ENCODE measurements around the gene PTBP3.
"Not testable (repeated sequence)": the region's sequence is repeated elsewhere in the genome, so short reads cannot be mapped to it uniquely, and the experiment has no call there.

Gene PTBP3

DNA sequence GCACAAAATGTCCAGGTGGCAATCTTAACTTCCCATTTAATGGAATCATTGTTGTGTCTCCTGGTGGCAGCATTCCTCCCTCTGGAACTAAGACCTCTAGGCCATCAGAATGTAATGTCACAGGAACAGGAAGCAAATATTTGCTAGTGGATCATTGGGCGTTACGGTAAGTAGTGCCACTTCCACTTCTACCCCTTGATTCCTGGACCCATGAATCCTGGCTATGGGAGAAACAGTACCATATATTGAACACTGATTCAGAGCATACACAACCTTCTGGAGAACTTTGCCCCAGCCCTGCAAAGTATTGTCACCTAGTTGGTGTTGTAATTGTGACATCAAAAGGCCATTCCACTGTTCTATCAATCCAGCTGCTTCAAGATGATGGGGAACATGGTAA, 40.8 kb upstream of the PTBP3 start:
- not testable (repeated sequence) for H3K9ac ChIP-seq (ENCODE audit: low read length); H3K4me3 ChIP-seq (ENCODE audit: low read length); H3K27me3 ChIP-seq (ENCODE audit: control insufficient read depth, insufficient read depth, low read length); H3K27ac ChIP-seq (ENCODE audit: low read depth, low read length); H3K36me3 ChIP-seq (ENCODE audit: control insufficient read depth, insufficient read depth, low read length)
- peaks cover 11% of the 10 kb centered on the region for H3K4me1 ChIP-seq (ENCODE audit: control insufficient read depth, insufficient read depth, low read length)

- not testable (repeated sequence) for H3K4me3 ChIP-seq (ENCODE audit: low read length); H3K9ac ChIP-seq (ENCODE audit: low read length); H3K27ac ChIP-seq (ENCODE audit: low read depth, low read length); H3K36me3 ChIP-seq (ENCODE audit: control insufficient read depth, insufficient read depth, low read length); H3K27me3 ChIP-seq (ENCODE audit: control insufficient read depth, insufficient read depth, low read length)
- H3K4me1 ChIP-seq (ENCODE audit: control insufficient read depth, insufficient read depth, low read length): peaks cover 11% of the 10 kb centered on the region
These were observed 40.2 kb upstream of the PTBP3 start for GRCh38 chr9:112373666-112374065.

DNA sequence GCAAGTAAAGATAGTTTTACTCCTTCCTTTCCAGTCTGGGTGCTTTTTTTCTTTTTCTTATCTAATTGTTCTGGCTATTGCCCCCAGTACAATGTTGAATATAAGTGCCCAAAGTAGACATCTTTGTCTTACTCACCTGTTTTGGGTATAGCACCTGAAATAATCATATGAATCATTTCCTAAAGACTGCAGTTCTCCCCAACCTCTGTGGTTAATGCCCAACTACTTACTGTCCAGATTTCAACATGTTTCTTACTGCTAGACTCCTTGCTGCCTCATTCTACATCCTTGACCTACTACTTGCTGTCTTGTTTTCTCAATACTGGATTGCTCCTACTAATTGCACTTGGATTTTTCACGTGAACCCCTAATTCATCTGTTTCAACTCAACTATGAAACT, 37.6 kb upstream of the PTBP3 start:
- Histone ChIP-seq H3K27me3 (ENCODE audit: control insufficient read depth, insufficient read depth, low read length) (no peaks in the 10 kb centered on the region), H3K4me1 (ENCODE audit: control insufficient read depth, insufficient read depth, low read length) (no peaks in the 10 kb centered on the region), H3K9ac (ENCODE audit: low read length) (no peak overlapping the region), H3K36me3 (ENCODE audit: control insufficient read depth, insufficient read depth, low read length) (no peaks in the 10 kb centered on the region), H3K27ac (ENCODE audit: low read depth, low read length) (no peak overlapping the region), H3K4me3 (ENCODE audit: low read length) (no peak overlapping the region)

- no peak overlapping the region for H3K27ac ChIP-seq (ENCODE audit: low read depth, low read length)
- H3K36me3 ChIP-seq (ENCODE audit: control insufficient read depth, insufficient read depth, low read length): no peaks in the 10 kb centered on the region
- no peak overlapping the region for H3K4me3 ChIP-seq (ENCODE audit: low read length)
- H3K4me1 ChIP-seq (ENCODE audit: control insufficient read depth, insufficient read depth, low read length): no peaks in the 10 kb centered on the region
- no peak overlapping the region for H3K9ac ChIP-seq (ENCODE audit: low read length)
- H3K27me3 ChIP-seq (ENCODE audit: control insufficient read depth, insufficient read depth, low read length): no peaks in the 10 kb centered on the region
These were observed 36.4 kb upstream of the PTBP3 start for GRCh38 chr9:112369817-112370216.

DNA sequence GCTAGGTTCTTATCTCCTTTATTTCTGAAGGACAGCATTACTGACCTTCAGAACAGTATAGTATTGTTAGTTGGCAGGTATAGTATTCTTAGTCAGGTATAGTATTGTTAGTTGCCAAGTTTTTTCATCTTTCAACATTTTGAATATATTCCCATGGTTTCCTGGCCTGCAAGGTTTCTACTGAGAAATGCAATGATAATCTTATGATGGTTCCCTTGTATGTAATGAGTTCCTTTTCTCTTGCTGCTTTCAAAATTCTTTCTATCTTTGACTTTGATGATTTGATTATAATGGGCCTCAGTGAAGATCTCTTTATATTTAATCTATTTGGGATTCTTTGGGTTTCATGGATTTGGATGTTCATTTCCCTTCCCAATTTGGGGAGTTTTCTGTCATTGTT, 34.0 kb upstream of the PTBP3 start:
- H3K27ac ChIP-seq (ENCODE audit: low read depth, low read length): no peak overlapping the region
- no peak overlapping the region for H3K4me3 ChIP-seq (ENCODE audit: low read length)
- H3K36me3 ChIP-seq (ENCODE audit: control insufficient read depth, insufficient read depth, low read length): no peaks in the 10 kb centered on the region
- no peaks in the 10 kb centered on the region for H3K27me3 ChIP-seq (ENCODE audit: control insufficient read depth, insufficient read depth, low read length)
- no peak overlapping the region for H3K9ac ChIP-seq (ENCODE audit: low read length)
- H3K4me1 ChIP-seq (ENCODE audit: control insufficient read depth, insufficient read depth, low read length): no peaks in the 10 kb centered on the region

GRCh38 chr9:112366591-112366990, 33.2 kb upstream of the PTBP3 start:
- Histone ChIP-seq H3K27me3 (ENCODE audit: control insufficient read depth, insufficient read depth, low read length) (no peaks in the 10 kb centered on the region), H3K4me3 (ENCODE audit: low read length) (no peak overlapping the region), H3K27ac (ENCODE audit: low read depth, low read length) (no peak overlapping the region), H3K9ac (ENCODE audit: low read length) (no peak overlapping the region), H3K36me3 (ENCODE audit: control insufficient read depth, insufficient read depth, low read length) (no peaks in the 10 kb centered on the region), H3K4me1 (ENCODE audit: control insufficient read depth, insufficient read depth, low read length) (no peaks in the 10 kb centered on the region)

GRCh38 chr9:112365257-112365656, 31.8 kb upstream of the PTBP3 start:
- H3K4me3 ChIP-seq (ENCODE audit: low read length); H3K27ac ChIP-seq (ENCODE audit: low read depth, low read length); H3K36me3 ChIP-seq (ENCODE audit: control insufficient read depth, insufficient read depth, low read length); H3K27me3 ChIP-seq (ENCODE audit: control insufficient read depth, insufficient read depth, low read length); H3K4me1 ChIP-seq (ENCODE audit: control insufficient read depth, insufficient read depth, low read length); H3K9ac ChIP-seq (ENCODE audit: low read length): not testable (repeated sequence)

- Histone ChIP-seq H3K27me3 (ENCODE audit: control insufficient read depth, insufficient read depth, low read length) (no peaks in the 10 kb centered on the region), H3K27ac (ENCODE audit: low read depth, low read length) (no peak overlapping the region), H3K4me3 (ENCODE audit: low read length) (no peak overlapping the region), H3K4me1 (ENCODE audit: control insufficient read depth, insufficient read depth, low read length) (no peaks in the 10 kb centered on the region), H3K9ac (ENCODE audit: low read length) (no peak overlapping the region), H3K36me3 (ENCODE audit: control insufficient read depth, insufficient read depth, low read length) (no peaks in the 10 kb centered on the region)
These were observed 31.3 kb upstream of the PTBP3 start for GRCh38 chr9:112364761-112365160.

DNA sequence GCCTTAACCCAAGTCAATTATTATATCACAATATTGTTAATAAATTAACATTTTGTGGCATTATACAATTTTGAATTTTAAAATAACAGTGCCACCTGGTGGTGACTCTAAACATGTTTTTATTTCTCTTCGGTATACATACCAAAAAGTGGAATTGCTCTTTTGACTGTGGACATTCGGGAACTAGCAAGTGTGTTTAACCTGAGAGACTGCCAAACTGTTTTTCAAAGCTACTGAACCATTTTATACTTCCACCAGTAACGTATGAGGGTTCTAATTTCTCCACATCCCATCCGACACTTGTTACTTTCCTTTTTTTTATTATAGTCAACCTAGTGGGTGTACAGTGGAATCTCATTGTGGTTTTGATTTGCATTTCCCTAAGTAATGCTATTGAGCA, 28.2 kb upstream of the PTBP3 start:
- Histone ChIP-seq H3K36me3 (ENCODE audit: control insufficient read depth, insufficient read depth, low read length) (no peaks in the 10 kb centered on the region), H3K4me1 (ENCODE audit: control insufficient read depth, insufficient read depth, low read length) (no peaks in the 10 kb centered on the region), H3K27me3 (ENCODE audit: control insufficient read depth, insufficient read depth, low read length) (no peaks in the 10 kb centered on the region), H3K4me3 (ENCODE audit: low read length) (no peak overlapping the region), H3K9ac (ENCODE audit: low read length) (no peak overlapping the region), H3K27ac (ENCODE audit: low read depth, low read length) (no peak overlapping the region)

DNA sequence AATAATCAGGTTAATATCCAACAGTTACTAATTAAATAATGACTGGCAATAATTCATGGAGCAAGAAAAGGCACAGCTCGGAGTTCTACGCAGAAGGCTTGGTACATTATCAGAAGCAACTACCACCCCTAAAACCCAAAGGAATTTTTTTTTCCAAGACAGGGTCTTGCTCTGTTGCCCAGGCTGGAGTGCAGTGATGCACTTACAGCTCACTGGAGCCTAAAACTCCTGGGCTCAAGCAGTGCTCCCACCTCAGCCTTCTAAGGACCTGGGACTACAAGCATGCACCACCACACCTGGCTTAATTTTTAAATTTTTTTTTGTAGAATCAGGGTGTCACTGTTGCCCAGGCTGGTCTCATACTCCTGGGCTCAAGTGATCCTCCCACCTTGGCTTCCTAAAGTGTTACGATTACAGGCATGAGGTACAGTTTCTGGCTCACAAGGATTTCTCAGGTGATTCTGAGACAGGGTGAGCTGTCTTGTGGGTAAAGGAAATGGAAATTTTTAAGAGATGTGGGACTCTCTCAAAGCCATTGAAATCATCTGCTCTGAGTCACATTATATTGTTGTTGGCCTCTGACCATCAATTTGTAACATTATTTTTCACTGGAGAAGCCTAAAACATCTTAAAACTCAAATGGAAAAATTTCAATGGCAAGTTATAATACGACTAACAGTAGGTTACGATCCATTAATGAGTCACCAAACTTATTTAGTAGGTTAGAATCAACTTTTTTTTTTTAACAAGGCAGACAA, 26.8 kb upstream of the PTBP3 start:
- Histone ChIP-seq H3K4me1 (ENCODE audit: control insufficient read depth, insufficient read depth, low read length) (no peaks in the 10 kb centered on the region), H3K27ac (ENCODE audit: low read depth, low read length) (no peak overlapping the region), H3K4me3 (ENCODE audit: low read length) (no peak overlapping the region), H3K9ac (ENCODE audit: low read length) (no peak overlapping the region), H3K36me3 (ENCODE audit: control insufficient read depth, insufficient read depth, low read length) (no peaks in the 10 kb centered on the region), H3K27me3 (ENCODE audit: control insufficient read depth, insufficient read depth, low read length) (no peaks in the 10 kb centered on the region)

DNA sequence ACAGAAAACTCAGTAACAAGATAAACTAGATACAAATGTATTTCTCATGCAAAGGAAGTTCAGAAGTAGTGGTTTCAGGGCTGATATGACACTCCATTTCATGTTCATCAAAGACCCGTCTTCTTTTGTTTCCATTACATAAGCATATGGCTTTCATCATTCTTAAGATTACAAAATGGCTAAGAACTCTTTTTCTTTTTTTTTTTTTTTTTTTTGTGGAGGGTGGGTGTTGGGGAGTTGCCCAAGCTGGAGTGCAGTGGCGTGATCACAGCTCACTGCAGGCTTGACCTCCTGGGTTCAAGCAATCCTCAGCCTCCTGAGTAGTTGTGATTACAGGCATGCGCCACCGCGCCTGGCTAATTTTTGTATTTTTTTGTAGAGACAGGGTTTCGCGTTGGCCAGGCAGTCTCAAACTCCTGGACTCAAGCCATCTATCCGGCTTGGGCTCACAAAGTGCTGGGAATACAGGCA, 22.0 kb upstream of the PTBP3 start:
- Histone ChIP-seq H3K27me3 (ENCODE audit: control insufficient read depth, insufficient read depth, low read length) (no peaks in the 10 kb centered on the region), H3K27ac (ENCODE audit: low read depth, low read length) (no peak overlapping the region)

DNA sequence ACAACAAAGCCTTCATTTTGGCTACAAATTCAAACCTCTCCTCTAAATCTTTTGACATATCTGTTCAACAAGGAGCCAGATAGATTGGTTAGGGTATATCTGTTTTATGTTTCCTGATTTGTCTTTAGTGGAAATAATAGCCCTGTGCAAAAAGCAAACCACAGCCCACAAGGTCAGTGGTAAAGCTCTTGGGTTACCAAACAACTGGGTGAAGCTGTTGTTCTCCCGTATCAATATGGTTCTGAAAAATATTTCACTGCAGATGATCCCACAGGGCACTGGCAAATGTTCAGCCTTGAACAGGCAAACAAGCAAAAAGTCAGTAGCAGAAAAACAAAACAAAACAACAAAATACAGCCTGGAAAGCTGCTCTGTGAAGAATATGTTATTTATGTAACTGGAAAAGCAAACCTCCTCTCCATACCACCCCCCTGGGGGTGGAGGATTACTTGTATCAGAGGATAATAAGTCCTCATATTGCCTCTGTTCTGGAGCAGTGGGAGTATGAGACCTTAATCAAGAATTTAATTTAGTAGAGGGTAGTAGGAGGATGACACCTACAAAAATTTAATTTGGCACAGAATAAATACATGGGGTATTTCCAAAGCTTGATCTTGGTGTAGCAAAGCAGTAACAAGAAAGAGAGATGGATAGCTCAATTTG, 20.8 kb upstream of the PTBP3 start:
- H3K27ac ChIP-seq (ENCODE audit: low read depth, low read length): no peak overlapping the region
- no peaks in the 10 kb centered on the region for H3K36me3 ChIP-seq (ENCODE audit: control insufficient read depth, insufficient read depth, low read length)
- no peak overlapping the region for H3K4me3 ChIP-seq (ENCODE audit: low read length)
- H3K9ac ChIP-seq (ENCODE audit: low read length): no peak overlapping the region
- H3K4me1 ChIP-seq (ENCODE audit: control insufficient read depth, insufficient read depth, low read length): no peaks in the 10 kb centered on the region
- H3K27me3 ChIP-seq (ENCODE audit: control insufficient read depth, insufficient read depth, low read length): no peaks in the 10 kb centered on the region

More for the DNA sequence above, 22.0 kb upstream of the PTBP3 start:
- no peak overlapping the region for H3K9ac ChIP-seq (ENCODE audit: low read length)
- H3K4me3 ChIP-seq (ENCODE audit: low read length): no peak overlapping the region
- H3K4me1 ChIP-seq (ENCODE audit: control insufficient read depth, insufficient read depth, low read length): no peaks in the 10 kb centered on the region
- H3K36me3 ChIP-seq (ENCODE audit: control insufficient read depth, insufficient read depth, low read length): no peaks in the 10 kb centered on the region

- no peaks in the 10 kb centered on the region for H3K4me1 ChIP-seq (ENCODE audit: control insufficient read depth, insufficient read depth, low read length)
- H3K36me3 ChIP-seq (ENCODE audit: control insufficient read depth, insufficient read depth, low read length): no peaks in the 10 kb centered on the region
- no peak overlapping the region for H3K9ac ChIP-seq (ENCODE audit: low read length)
- no peak overlapping the region for H3K27ac ChIP-seq (ENCODE audit: low read depth, low read length)
- no peak overlapping the region for H3K4me3 ChIP-seq (ENCODE audit: low read length)
- no peaks in the 10 kb centered on the region for H3K27me3 ChIP-seq (ENCODE audit: control insufficient read depth, insufficient read depth, low read length)
These were observed 18.8 kb upstream of the PTBP3 start for GRCh38 chr9:112352209-112352608.
